Measurements from ENCODE around the gene PROK2. TPM values are rescaled to one million over a fixed set of nuclear protein-coding genes. Genes with fewer than 3 reads are reported as not detected.

PROK2 gene, protein sequence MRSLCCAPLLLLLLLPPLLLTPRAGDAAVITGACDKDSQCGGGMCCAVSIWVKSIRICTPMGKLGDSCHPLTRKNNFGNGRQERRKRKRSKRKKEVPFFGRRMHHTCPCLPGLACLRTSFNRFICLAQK
- polyA plus RNA-seq (2013, experiment 1 of 2; ENCODE audit: insufficient read length) = not detected
- not detected for polyA plus RNA-seq (2013, experiment 2 of 2; ENCODE audit: insufficient read length)

DNA sequence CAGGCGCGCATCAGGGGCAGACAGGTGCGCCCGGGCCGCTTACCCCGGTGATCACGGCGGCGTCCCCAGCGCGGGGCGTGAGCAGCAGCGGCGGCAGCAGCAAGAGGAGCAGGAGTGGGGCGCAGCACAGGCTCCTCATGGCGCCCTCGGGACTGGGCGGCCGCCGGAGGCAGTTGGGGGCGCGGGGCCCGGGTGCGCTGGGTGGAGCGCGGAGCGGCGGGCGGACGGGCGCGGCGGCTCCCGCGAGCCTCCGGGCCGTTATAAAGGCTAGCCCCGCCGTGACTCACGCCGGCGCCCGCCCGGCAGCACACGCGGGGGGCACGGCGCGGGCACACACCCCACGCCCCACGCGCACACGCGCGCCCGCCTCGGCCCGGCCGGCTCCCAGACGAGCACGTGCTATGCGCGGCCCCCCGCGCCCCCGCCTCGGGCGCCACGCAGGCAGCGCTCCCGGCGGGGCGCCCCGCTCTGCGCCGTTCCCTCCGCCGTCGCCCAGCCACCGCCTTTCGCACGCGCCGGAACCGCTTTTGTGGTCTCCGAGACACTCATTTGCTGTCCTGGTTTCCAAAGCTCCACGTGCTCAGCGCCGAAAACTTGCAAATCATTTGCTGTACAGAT lies at the start of gene PROK2:
TSS of gene PROK2 (minus strand) at position 235 of the 618 bp plus-strand sequence. CDS start at position 139, 96 bp downstream.
- DNase-seq = peak; percentile 15

DNA sequence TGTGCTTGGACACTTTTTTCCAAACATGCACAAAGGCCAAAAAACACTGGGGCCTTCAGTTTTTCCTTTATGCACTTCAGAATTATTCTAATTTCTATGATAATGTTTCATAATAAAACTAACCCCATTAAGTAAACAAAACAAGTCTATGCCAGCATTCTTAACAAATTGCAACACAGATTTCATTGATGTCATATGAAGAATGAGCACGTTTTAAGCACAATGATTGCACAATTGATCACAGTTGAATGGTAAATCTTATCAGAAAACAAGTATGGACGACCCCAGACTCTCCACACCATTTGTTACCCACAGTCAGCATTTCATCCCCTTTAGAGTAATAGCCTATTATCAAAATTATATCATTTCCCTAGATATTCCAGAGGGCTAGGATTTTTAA lies 46.7 kb upstream of the PROK2 start:
- DNase-seq = no peak

DNA sequence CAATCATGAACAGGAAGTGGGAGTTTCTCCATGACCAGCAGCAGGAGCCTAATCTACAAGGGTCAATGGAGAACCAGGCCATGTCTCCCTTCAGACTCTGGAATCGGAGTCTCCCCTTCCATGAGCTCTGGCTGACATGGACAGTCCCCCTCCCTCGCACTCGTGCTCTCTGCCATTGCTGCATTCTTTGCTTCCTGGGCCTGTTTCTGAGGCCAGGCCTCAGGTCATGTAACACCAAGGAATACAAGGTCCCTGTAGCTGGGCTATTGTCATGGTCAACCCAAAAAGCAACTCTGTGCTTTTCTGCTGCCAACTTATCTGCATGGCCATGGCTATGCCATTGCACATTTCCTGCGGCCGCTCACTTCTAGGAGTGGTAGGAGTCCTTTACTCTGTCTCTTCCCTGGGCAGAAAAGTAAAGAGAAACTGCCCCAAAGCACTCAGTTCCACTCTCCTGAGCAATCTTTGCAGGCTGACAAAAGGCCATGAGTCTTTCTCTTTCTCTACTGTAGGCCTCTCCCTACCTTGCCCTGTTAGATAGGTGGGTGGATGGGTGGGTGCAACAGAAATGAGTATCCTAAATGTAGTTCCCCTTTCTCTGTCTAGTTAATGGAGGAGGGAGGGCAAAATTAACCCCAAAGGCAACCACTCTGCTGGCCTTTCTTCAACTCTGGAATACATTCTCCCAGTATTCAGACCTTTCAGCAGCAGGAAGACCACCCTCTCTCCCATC lies 40.8 kb upstream of the PROK2 start:
- DNase-seq = no peak

DNA sequence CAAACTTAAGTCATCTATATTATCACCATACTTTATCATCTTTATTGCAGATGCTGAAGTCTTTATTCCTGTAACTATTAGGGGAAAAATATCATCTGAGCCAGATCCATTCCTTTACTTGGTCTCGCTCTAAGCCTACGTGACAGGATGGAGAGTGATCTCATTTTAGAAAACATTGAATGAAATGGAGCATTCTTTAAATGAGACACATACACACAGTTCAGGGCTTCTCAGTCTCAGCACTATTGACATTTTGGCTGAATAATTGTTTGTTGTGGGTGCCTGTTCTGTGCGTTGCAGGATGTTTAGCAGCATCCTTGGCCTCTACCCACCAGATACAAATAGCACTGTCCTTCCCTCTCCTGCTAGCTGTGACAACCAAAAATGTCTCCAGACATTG lies 36.2 kb upstream of the PROK2 start:
- no peak for DNase-seq

DNA sequence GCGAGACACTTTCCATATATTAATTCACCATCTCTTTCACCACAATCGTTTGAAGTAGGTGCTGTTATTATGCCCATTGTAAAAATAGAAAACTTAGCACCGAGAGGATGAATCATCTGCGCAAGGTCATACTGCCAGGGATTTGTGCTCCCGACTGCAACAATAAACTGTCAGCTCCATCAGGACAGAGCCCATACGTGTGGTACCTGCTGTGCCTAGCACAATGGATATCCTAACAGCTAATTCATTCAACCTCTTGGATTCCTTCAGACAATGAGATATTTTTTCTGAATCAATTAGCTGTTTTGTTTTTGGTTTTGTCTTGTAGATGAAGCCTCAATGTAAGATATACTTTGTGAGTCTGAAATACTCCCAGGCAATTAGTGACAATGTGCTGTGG lies 32.3 kb upstream of the PROK2 start:
- DNase-seq = no peak

DNA sequence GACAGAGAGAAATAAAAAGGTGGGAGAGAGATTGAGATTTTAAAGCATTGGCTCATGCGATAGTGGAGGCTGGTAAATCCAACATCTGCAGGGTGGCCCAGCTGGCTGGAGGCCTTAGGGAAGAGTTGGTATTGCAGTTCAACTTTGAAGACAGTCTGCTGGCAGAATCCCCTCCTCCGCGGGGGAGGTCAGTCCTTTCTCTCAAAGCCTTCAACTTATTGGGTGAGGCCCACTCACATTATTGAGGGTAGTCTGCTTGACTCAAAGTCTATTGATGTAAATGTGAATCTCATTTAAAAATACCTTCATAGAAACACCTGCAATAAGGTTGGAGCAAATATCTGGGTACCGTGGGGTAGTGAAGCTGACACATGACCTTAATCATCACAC lies 31.8 kb upstream of the PROK2 start:
- DNase-seq = no peak

DNA sequence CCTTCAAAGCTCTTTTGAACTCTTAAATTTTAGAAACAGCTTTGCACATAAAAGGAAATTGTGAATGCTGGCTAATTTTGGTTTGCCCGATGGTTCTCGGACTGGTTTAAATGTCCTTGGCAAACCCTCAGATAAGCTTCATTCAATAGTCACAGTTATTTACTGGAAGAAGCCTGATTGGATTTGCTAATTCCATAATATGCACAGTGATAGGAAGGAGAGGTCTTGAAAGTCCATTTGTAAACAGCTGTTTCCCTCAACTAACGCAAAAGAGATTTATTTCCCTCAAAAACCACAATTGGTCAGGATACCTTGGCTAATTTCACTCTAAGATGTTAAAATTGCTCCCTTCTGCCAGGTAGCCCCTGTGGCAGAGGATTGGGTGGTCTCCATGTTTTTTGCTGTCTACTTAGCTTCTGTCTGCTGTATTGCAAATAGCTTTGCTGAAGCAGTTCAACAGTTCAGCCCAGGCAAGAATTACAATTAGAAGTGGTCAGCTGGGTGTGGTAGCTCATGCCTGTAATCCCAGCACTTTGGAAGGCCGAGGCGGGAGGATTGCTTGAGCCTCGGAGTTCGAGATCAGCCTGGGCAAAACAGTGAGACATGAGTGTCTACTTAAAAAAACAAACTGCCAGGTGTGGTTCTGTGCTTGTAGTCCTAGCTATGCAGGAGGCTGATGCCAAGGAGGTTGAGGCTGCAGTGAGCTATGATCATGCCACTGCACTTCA lies 30.6 kb upstream of the PROK2 start:
- DNase-seq = no peak

DNA sequence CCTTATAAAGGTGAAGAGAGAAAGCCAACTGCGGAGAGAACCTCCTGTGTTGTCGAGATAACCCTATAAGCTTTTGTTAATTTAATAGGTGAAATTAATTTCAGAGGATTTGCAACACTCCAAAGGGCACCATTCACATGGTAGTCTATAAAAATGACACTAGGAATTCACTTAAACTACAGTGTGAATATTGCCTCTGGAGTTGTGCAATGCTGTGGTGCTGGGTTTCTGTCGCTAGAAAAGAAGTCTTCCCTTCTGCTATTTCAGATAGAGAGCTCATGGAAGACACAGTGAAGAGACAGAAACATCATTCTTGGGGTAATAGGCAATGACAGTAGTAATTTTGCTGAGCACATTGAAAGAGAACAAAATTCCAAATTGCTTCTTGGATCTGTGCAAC lies 28.8 kb upstream of the PROK2 start:
- DNase-seq = no peak

DNA sequence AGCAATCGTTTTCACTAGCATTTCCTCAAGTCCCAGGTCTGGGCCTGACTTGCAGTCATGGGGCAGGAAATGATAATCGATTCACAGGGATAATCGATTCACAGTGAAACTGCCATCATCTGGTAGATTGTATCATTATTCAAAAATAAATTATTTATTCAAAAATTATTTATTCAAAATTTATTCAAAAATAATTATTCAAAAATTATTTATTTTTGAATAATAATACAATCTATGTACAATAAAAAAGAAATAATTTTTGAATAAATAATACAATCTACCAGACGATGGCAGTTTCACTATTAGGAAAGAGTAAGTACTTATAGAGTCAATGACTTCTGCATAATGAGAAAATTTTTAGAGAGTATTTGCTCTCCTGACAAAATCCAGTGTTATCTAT lies 28.1 kb upstream of the PROK2 start:
- DNase-seq = no peak

DNA sequence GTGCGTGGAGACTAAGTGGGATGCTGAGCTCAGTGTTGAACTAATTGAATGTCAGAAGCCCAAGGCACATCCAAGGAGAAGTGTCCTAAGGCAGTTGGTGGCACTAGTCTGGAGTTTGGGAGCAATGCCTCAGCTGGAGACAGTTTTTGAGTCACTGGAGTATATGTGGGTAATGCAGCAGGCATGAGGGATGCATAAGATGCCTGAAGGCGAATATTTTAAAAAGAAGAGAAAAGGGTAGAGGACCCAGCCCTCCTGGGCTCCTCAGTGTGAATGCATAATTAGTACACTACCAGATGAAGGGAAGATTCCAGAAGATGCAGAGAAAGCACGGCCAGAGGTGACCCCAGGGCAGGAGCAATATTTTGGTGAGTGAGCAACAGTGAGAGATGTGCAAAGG lies 25.1 kb upstream of the PROK2 start:
- DNase-seq = no peak

DNA sequence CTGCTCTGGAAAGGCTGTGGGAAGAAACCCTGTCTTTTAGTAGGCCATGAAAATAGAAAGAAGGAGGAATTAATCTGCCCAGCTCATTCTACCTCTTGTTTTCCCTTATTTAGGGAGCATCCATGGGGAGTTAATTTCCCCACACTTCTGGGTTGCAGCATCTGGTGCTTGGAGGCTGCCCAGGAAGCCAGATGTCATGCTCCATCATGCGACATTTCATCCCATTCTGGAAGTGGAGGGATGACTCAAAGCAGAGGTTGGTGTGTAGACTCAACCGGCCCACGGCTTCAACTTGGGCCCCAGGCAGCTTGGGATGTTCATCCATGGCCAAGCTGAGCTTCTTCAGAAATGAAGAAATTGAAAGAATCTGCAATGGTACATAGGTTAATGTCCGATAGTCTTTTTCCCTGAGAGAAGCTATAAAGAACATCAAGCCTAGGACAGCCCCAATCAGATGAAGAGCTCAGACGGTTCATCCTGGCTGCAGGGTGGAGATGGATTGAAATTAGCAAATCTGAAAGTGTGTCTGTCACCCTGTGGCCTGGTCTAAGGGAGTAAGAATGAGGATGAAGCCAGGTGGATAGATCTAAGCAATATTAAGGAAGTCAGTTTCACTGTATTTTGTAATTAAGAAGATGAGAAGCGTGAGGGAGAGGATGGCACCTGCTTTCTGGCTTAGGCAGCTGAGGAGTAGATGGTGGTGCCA lies 24.5 kb upstream of the PROK2 start:
- DNase-seq = no peak

DNA sequence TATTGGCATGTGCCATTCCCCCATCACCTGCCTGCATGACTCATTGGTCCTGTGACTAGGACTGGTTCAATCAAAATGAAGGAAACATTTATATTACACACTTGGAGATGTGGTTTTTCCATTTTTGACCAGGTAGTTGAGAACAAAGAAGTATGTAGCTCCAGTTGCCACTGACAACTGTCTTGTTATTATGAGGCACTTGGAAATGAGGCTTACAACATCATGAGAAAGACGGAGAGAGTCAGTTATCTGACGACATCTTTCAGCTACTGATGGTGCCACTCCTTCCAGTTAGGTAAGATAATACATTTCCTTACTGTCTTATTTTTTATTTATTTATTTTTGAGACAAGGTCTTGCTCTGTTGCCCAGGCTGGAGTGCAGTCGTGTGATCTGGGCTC lies 21.8 kb upstream of the PROK2 start:
- no peak for DNase-seq

DNA sequence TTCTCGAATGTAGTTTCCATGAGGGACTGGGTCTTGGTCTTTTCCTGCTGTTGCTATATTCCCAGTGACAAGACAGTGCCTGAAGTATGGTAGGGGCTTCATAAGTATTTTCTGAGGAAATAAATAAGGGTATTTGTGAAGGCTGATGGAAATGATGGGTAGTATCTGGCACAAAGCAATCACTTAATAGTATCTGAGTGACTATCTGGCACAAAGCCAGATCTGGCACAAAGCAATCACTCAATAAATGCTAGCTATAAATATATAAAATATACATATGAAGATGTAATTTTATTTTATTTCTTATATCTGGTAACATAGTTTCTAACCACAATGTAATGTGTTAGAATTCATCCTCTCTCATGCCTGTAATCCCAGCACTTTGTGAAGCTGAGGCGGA lies 20.7 kb upstream of the PROK2 start:
- no peak for DNase-seq

DNA sequence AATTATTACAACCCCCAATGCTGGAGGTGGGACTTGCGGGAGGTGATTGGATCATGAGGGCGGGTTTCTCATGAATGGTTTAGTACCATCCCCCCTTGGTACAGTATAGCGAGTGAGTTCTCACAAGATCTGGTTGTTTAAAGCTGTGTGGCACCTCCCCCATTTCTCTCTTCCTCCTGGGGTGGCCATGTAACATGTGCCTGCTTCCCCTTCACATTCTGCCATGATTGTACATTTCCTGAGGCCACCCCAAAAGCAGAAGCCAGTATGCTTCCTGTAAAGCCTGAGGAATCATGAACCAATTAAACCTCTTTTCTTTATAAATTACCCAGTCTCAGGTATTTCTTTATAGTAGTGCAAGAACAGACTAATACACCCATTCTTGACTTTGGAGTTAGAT lies 20.3 kb upstream of the PROK2 start:
- DNase-seq = no peak

DNA sequence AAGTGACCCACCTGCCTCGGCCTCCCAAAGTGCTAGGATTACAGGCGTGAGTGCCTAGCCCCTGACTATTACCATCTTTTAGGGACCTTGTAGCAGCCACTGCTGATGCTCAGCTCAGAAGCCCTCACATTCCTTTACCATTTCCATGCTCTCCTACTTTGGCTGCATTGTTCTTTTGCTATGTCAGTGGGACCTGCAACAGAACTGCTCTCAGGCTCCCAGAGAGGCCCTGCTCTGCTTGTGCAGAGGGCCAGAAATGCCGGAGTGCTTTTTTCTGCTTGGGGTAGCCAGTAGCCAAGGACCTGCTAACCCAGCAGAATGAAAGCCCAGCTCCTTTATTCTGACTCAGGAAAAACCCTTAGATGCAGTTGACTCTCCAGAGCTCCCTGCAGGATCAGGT lies 18.3 kb upstream of the PROK2 start:
- no peak for DNase-seq

DNA sequence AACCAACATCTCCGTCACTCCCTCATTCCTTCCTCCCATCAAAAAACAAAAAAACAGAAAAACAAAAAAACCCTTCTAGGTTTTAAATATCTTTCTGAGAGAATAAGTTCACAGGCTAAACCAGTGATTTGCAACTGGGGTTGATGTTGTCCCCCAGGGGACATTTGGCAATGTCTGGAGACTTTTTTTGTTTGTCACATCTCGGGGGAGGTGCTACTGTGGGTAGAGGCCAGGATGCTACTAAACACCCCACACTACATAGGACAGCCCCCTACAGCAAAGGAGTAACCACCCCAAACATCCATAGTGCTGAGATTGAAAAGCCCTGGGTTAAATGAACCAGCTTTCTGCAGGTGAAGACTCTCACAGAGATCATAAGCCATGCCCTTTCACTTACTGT lies 17.0 kb upstream of the PROK2 start:
- no peak for DNase-seq

DNA sequence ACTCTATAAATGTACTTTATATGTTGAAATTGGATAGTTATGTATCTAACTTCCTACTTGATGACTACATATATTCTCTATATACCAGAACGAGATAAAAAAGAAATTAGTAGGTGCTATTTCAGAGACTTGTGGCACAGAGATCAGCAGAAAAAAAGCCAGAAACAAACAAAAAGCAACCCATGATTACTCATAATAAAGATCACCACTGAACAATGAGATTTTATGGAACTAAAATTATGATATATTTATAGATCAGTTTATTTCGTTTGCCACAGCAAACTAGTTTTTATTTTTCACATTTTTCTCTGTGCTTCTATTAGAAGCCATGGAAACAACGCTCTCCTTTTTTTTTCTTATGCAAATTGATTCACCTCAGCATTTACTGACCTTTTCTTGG lies 15.1 kb upstream of the PROK2 start:
- no peak for DNase-seq

DNA sequence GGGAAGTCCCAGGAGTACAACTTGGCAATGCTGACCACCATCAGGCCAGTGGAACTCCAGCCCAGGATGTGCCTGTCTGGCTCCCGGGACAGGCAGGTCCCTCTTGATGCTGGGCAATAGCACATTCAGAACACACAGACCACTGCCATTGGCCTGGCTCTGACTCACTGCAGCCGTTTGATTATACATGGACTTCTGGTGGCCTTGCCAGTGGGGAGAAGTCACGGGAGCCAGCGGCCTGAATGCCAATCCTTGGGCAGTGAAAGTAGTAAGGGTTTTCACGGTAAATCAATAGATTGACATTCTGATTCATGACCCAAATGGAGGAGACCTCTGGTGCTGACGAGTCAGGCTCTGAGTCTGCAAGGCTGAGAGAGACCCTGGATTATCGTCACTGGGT lies 12.5 kb upstream of the PROK2 start:
- no peak for DNase-seq

DNA sequence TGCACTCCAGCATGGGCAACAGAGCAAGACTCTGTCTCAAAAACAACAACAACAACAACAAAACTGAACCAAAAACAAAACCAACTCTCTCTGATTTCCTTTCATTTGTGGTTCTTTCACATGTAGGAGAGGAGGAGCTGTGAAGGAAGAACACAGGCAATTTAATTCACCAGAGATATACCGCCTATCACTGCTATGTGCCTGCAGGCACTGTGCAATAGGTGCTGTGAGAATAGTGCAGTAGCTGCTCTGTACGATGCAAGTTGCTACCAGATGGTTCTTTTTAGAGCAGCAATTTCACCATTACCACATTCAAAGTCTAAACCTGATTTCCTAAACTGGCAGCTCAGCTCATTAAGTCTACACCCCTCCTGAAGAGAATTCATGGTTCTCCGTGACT lies 11.3 kb upstream of the PROK2 start:
- DNase-seq = no peak

DNA sequence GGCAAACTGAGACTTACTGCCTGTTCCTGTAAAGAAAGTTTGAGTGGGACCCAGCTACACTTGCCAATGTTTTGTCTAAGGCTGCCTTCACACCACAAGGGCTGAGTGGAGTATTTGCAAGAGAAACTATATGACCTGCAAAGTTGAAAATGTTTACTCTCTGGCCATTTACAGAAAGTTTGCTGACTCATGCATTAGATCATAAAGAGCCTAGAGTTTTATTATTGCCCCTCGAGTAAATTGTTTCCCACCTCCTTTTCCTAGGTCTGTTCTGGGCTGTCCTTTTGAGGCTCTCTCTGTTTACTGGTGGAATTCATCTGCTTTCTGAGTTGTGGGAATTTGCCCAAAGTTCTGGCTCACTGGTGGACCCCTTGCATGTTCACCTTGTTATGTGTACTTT lies 6.7 kb upstream of the PROK2 start:
- no peak for DNase-seq

DNA sequence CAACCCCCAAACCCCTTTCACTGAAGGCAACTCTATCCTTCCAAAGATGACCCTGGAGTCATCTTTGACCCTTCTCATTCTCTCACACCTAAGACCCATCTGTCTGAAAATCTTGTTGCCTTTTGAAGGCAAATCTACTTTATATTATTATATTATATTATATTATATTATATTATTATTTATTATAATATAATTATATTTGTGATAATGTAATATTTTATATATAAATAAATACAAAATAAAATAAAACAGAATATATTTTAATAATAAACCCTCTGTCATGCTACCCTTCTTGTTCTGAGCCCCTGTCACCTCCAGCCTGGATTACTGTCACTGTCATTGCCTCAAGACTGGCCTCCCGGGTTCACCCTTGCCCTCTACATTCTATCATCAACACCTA lies 5.0 kb upstream of the PROK2 start:
- no peak for DNase-seq

DNA sequence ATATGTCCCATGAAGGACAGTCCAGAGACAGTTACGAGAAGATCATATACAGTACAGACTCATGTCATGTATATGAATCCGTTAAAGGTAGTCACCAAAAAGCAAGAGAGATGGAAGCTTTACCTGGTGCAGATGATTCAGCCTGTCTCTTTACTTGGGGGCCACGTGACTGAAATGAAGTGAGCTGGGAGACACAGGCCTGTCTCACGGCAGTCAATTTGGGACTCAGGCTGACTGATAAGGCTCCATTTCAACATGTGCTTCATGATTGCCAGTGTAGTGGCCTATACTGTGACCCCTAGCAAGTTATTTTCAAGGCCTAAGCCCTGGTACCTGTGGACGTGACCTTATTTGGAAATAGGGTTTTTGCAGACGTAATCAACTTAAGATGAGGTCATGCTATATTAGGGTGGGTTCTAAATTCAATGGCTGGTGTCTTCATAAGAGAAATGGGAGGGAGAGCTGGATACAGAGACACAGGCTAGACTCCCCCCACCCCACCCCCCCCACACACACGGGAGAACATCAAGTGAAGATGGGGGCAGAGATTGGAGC lies 3.0 kb upstream of the PROK2 start:
- DNase-seq = no peak

DNA sequence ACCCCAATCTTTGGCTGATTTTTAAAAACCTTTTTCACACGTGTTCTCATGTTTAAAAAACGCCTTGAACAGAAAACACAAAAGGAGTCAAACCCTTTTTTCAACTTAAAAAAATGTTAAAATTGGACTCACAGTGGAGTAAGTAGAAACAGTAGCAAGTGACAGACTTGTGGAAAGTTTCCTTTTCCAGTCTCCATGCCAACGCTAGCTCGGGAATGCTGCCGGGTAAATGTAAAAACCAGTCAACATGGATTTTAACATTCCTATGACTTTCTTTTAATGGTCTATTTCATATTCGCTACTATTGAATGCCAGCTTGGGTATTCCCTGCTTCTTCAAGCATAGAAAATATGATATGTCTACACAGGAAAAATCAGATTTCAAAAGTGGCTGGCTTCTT lies 1.6 kb upstream of the PROK2 start:
- DNase-seq = peak; percentile 22
